PC-3 (cell line): ENCODE data around the gene BCR.

ENCODE experiments used
- CTCF ChIP-seq: fragments of 300-600 bp; sonication (generic); conservative IDR thresholded peaks from 2 replicates; pipeline ENCODE4 v1.5.1; 2017; ENCODE audit warnings: antibody characterized with exemption, low read depth, mild to moderate bottlenecking, low read length
- EZH2phosphoT487 ChIP-seq: fragments of 300-600 bp; sonication (generic); IDR thresholded peaks from 2 replicates; pipeline ENCODE4 v1.6.1; 2018; ENCODE audit warnings: mild to moderate bottlenecking, antibody characterized with exemption, low read length, borderline replicate concordance

GRCh38 chr22:23146478-23147205, 33.7 kb upstream of the BCR start:
- no peak for TF ChIP-seq CTCF
- no peak for TF ChIP-seq EZH2phosphoT487
